Fibroblast of skin of back (primary cell): ENCODE results near the gene UTP20. TPM values are rescaled to one million over a fixed set of nuclear protein-coding genes. Genes with fewer than 3 reads are reported as not detected.

ENCODE experiments used
- DNase-seq: peaks from one replicate; pipeline ENCODE4 v3.0.0-alpha.2; 2013
- polyA plus RNA-seq, 2 experiments: library from polyadenylated mRNA; unstranded; fragments of 120-200 nt; gene quantifications; one replicate each; pipeline ENCODE4 v1.2.1, GENCODE V29; 2013; ENCODE audit not compliant: insufficient read length in 2 of 2

UTP20 gene
- polyA plus RNA-seq (2013, experiment 1 of 2; ENCODE audit: insufficient read length) = 8.2 TPM
- 6.9 TPM for polyA plus RNA-seq (2013, experiment 2 of 2; ENCODE audit: insufficient read length)

- DNase-seq = peak; percentile 86
Measured at GRCh38 chr12:101280006-101280505, at the start of gene UTP20. TSS of gene UTP20 (plus strand) at chr12:101280105. CDS start at chr12:101280283, 178 bp downstream.

- peak; percentile 62 for DNase-seq
Measured at GRCh38 chr12:101230547-101230946, 49.4 kb upstream of the UTP20 start.

- no peak for DNase-seq
Measured at GRCh38 chr12:101231636-101232035, 48.3 kb upstream of the UTP20 start.

- DNase-seq = no peak
Measured at GRCh38 chr12:101235686-101236085, 44.2 kb upstream of the UTP20 start.

GRCh38 chr12:101238306-101238705 lies 41.6 kb upstream of the UTP20 start:
- DNase-seq = no peak

- no peak for DNase-seq
Measured at GRCh38 chr12:101238800-101239329, 41.0 kb upstream of the UTP20 start.

GRCh38 chr12:101243074-101243473 lies 36.8 kb upstream of the UTP20 start:
- DNase-seq = no peak

- DNase-seq = no peak
Measured at GRCh38 chr12:101243616-101244015, 36.3 kb upstream of the UTP20 start.

GRCh38 chr12:101256266-101256665 lies 23.6 kb upstream of the UTP20 start:
- no peak for DNase-seq

GRCh38 chr12:101257357-101257756 lies 22.5 kb upstream of the UTP20 start:
- no peak for DNase-seq

GRCh38 chr12:101267111-101267510 lies 12.8 kb upstream of the UTP20 start:
- DNase-seq = no peak

- no peak for DNase-seq
Measured at GRCh38 chr12:101276433-101276832, 3.5 kb upstream of the UTP20 start.

- DNase-seq = no peak
Measured at GRCh38 chr12:101277443-101277842, 2.5 kb upstream of the UTP20 start.

- DNase-seq = no peak
Measured at GRCh38 chr12:101287357-101287756, 7.5 kb downstream of the UTP20 start.

GRCh38 chr12:101297661-101298060 lies 17.8 kb downstream of the UTP20 start:
- peak; percentile 24 for DNase-seq

- DNase-seq = peak; percentile 49
Measured at GRCh38 chr12:101298426-101298825, 18.5 kb downstream of the UTP20 start.

GRCh38 chr12:101299346-101299745 lies 19.4 kb downstream of the UTP20 start:
- peak; percentile 0 for DNase-seq

GRCh38 chr12:101299931-101300330 lies 20.0 kb downstream of the UTP20 start:
- DNase-seq = no peak

- no peak for DNase-seq
Measured at GRCh38 chr12:101302741-101303140, 22.8 kb downstream of the UTP20 start.

GRCh38 chr12:101305226-101305779 lies 25.4 kb downstream of the UTP20 start:
- no peak for DNase-seq

GRCh38 chr12:101305794-101306193 lies 25.9 kb downstream of the UTP20 start:
- DNase-seq = no peak

GRCh38 chr12:101322480-101322879 lies 42.6 kb downstream of the UTP20 start:
- DNase-seq = no peak

GRCh38 chr12:101323255-101323654 lies 43.4 kb downstream of the UTP20 start:
- DNase-seq = no peak

GRCh38 chr12:101325590-101325989 lies 45.7 kb downstream of the UTP20 start:
- DNase-seq = no peak

GRCh38 chr12:101327051-101327450 lies 47.1 kb downstream of the UTP20 start:
- no peak for DNase-seq
